ENCODE measurements around the gene BSPH1.

BSPH1 gene, protein sequence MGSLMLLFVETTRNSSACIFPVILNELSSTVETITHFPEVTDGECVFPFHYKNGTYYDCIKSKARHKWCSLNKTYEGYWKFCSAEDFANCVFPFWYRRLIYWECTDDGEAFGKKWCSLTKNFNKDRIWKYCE
- 0 reads per million in 9 experiments for total RNA-seq

GRCh38 chr19:47992070-47992469 is at the start of gene BSPH1:
BSPH1 (minus strand) TSS chr19:47992170; CDS start chr19:47992081, 89 bp downstream.
- H3K4me1 Mint-ChIP-seq (ENCODE audit: low read depth in 2 of 2): no peaks in the 10 kb centered on the region
- no peaks in the 10 kb centered on the region for H3K36me3 Mint-ChIP-seq (ENCODE audit: insufficient read depth)
- peaks cover 34 to 41% of the 10 kb centered on the region in 2 donors for H3K27me3 Mint-ChIP-seq
- H3K9me3 Mint-ChIP-seq: no peaks in the 10 kb centered on the region
- no peak for ATAC-seq (replicated peaks)
- H3K4me3 Mint-ChIP-seq: no peak within 1 kb of the TSS
- H3K27ac Mint-ChIP-seq: no peak within 1 kb of the TSS
- no peak for DNase-seq

DNA sequence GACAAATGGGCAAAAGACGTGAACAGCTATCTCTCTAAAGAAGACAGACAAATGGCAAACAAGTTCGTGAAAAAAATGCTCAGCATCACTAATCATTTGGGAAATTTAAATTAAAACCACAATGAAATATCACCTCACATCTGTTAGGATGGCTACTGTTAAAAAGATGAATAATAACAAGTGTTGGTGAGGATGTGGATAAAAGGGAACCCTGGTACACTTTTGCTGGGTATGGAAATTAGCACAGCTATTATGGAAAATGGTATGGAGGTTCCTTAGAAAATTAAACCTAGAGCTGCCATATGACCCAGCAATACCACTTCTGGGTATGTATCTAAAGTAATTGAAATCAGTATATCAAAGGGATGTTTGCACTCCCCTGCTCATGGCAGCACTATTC is 44.8 kb upstream of the BSPH1 start:
- no peak overlapping the region for H3K27ac Mint-ChIP-seq
- DNase-seq (no peak), ATAC-seq (replicated peaks) (no peak)
- no peak overlapping the region for H3K4me3 Mint-ChIP-seq
- peaks cover 59 to 72% of the 10 kb centered on the region in 2 donors for H3K27me3 Mint-ChIP-seq
- H3K9me3 Mint-ChIP-seq: peaks cover 2 to 9% of the 10 kb centered on the region in 2 donors
- H3K4me1 Mint-ChIP-seq (ENCODE audit: low read depth in 2 of 2): no peaks in the 10 kb centered on the region
- peaks cover 3% of the 10 kb centered on the region for H3K36me3 Mint-ChIP-seq (ENCODE audit: insufficient read depth)

DNA sequence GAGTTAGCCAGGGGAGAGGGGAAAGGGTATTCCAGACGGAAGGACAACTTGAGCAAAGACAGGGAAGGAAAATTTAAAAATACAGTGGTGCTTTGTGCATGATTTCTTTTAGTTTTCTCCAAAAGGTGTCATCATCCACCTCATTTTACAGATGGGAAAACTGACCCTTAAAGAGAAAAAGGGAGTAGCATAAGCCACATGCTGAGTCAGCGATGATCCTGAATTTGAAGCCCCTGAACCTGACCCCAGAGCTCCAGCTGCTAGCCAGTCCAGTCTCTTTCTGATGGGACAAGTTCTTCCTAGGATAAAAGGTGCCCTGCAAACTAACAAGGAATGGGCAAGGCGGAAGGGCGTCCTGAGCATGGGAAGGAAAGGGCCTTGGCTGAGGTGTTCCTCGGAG is 41.6 kb upstream of the BSPH1 start:
- Mint-ChIP-seq H3K27ac (no peak overlapping the region), H3K27me3 (peaks cover 38 to 50% of the 10 kb centered on the region in 2 donors), H3K4me3 (no peak overlapping the region), H3K36me3 (ENCODE audit: insufficient read depth) (peaks cover 3% of the 10 kb centered on the region), H3K9me3 (peaks cover 2 to 9% of the 10 kb centered on the region in 2 donors), H3K4me1 (ENCODE audit: low read depth in 2 of 2) (no peaks in the 10 kb centered on the region)
- ATAC-seq (replicated peaks): no peak
- no peak for DNase-seq

GRCh38 chr19:48030073-48030472 is 38.1 kb upstream of the BSPH1 start:
- Mint-ChIP-seq H3K27me3 (peaks cover 44 to 63% of the 10 kb centered on the region in 2 donors), H3K4me1 (ENCODE audit: low read depth in 2 of 2) (no peaks in the 10 kb centered on the region), H3K9me3 (no peaks in the 10 kb centered on the region), H3K27ac (no peak overlapping the region), H3K4me3 (no peak overlapping the region), H3K36me3 (ENCODE audit: insufficient read depth) (peaks cover 3% of the 10 kb centered on the region)
- ATAC-seq (replicated peaks) (no peak), DNase-seq (no peak)

DNA sequence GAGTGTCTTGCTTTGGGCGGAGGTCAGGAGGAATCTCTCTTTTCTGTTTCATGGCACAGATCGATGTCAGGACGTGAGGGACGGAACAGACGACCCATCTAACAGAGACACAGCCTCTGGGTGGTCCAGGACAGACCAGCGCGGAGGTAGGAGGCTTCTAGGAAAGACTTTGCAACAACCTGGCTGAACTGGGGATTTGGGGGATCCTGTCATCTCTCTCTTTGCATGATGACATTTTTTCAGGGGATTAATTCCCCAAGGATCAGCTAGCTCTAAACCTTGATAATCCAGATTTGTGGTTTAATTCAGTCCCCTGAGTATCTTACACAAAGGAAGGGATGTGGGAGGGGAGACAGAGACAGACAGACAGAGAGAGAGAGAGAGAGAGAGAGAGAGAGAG is 37.5 kb upstream of the BSPH1 start:
- peaks cover 47 to 68% of the 10 kb centered on the region in 2 donors for H3K27me3 Mint-ChIP-seq
- no peak for ATAC-seq (replicated peaks)
- peaks cover 3% of the 10 kb centered on the region for H3K36me3 Mint-ChIP-seq (ENCODE audit: insufficient read depth)
- H3K4me1 Mint-ChIP-seq (ENCODE audit: low read depth in 2 of 2): no peaks in the 10 kb centered on the region
- H3K27ac Mint-ChIP-seq: no peak overlapping the region
- no peaks in the 10 kb centered on the region for H3K9me3 Mint-ChIP-seq
- H3K4me3 Mint-ChIP-seq: no peak overlapping the region
- DNase-seq: no peak

DNA sequence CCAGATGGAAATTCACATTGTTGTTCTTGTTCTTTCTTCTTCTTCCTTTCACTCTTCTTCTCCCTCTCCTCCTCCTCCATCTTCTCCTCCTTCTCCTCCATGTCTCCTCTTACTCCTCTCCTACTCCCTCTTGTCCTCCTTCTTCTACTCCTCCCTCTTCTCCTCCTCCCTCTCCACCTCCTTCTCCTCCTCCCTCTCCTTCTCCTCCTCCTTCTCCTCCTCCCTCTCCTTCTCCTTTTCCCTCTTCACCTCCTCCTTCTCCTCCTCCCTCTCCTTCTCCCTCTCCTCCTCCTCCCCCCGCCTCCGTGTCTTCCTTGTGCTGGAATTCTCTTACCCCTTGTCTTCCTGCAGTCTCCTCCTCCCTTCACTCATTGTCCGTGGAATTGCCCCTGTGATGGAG is 33.5 kb upstream of the BSPH1 start:
- no peak for DNase-seq
- no peak overlapping the region for H3K27ac Mint-ChIP-seq
- H3K4me3 Mint-ChIP-seq: no peak overlapping the region
- H3K4me1 Mint-ChIP-seq (ENCODE audit: low read depth in 2 of 2): no peaks in the 10 kb centered on the region
- H3K36me3 Mint-ChIP-seq (ENCODE audit: insufficient read depth): no peaks in the 10 kb centered on the region
- no peak for ATAC-seq (replicated peaks)
- H3K9me3 Mint-ChIP-seq: no peaks in the 10 kb centered on the region
- H3K27me3 Mint-ChIP-seq: peaks cover 51 to 70% of the 10 kb centered on the region in 2 donors

GRCh38 chr19:48023518-48023917 is 31.5 kb upstream of the BSPH1 start:
- ATAC-seq (replicated peaks) (no peak), DNase-seq (no peak)
- H3K9me3 Mint-ChIP-seq: no peaks in the 10 kb centered on the region
- H3K36me3 Mint-ChIP-seq (ENCODE audit: insufficient read depth): no peaks in the 10 kb centered on the region
- no peaks in the 10 kb centered on the region for H3K4me1 Mint-ChIP-seq (ENCODE audit: low read depth in 2 of 2)
- H3K27ac Mint-ChIP-seq: no peak overlapping the region
- no peak overlapping the region for H3K4me3 Mint-ChIP-seq
- H3K27me3 Mint-ChIP-seq: peaks cover 50 to 81% of the 10 kb centered on the region in 2 donors

GRCh38 chr19:48023011-48023410 is 31.0 kb upstream of the BSPH1 start:
- H3K36me3 Mint-ChIP-seq (ENCODE audit: insufficient read depth): no peaks in the 10 kb centered on the region
- no peak overlapping the region for H3K27ac Mint-ChIP-seq
- no peaks in the 10 kb centered on the region for H3K9me3 Mint-ChIP-seq
- H3K4me1 Mint-ChIP-seq (ENCODE audit: low read depth in 2 of 2): no peaks in the 10 kb centered on the region
- DNase-seq (no peak), ATAC-seq (replicated peaks) (no peak)
- peaks cover 48 to 81% of the 10 kb centered on the region in 2 donors for H3K27me3 Mint-ChIP-seq
- no peak overlapping the region for H3K4me3 Mint-ChIP-seq

DNA sequence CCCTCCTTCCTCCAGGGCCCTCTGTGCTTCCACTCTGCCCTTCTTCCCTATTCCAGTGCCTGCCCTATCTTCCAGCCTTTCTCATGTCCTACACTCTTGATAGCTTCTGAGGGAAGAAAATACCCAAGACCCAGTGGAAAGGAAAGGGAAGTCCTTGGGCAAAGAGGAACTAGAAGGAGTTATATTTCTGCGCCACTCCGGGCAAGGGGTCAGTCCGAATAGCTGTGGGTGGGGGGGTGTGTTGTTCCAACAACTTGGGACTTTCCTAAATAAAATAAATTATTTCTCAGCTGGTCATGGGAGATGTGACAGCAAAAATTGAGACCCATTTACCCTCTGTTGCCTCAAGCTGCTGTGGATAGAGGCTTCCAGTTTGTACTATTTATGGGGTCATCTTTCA is 28.7 kb upstream of the BSPH1 start:
- Mint-ChIP-seq H3K4me1 (ENCODE audit: low read depth in 2 of 2) (no peaks in the 10 kb centered on the region), H3K27me3 (peaks cover 44 to 76% of the 10 kb centered on the region in 2 donors), H3K4me3 (no peak overlapping the region), H3K9me3 (no peaks in the 10 kb centered on the region), H3K27ac (no peak overlapping the region), H3K36me3 (ENCODE audit: insufficient read depth) (no peaks in the 10 kb centered on the region)
- DNase-seq (no peak), ATAC-seq (replicated peaks) (no peak)

- Mint-ChIP-seq H3K27ac (no peak overlapping the region), H3K27me3 (peaks cover 16 to 18% of the 10 kb centered on the region in 2 donors), H3K4me3 (no peak overlapping the region), H3K4me1 (ENCODE audit: low read depth in 2 of 2) (no peaks in the 10 kb centered on the region), H3K36me3 (ENCODE audit: insufficient read depth) (no peaks in the 10 kb centered on the region), H3K9me3 (peaks cover 0 to 1% of the 10 kb centered on the region in 2 donors)
- DNase-seq (no peak), ATAC-seq (replicated peaks) (no peak)
Observed at GRCh38 chr19:48010932-48011758, 19.2 kb upstream of the BSPH1 start.

- Mint-ChIP-seq H3K27me3 (peaks cover 40 to 46% of the 10 kb centered on the region in 2 donors), H3K4me3 (no peak overlapping the region), H3K36me3 (ENCODE audit: insufficient read depth) (no peaks in the 10 kb centered on the region), H3K4me1 (ENCODE audit: low read depth in 2 of 2) (no peaks in the 10 kb centered on the region), H3K27ac (no peak overlapping the region), H3K9me3 (peaks cover 0 to 1% of the 10 kb centered on the region in 2 donors)
- ATAC-seq (replicated peaks) (no peak), DNase-seq (no peak)
Observed at GRCh38 chr19:48006762-48007161, 14.8 kb upstream of the BSPH1 start.

DNA sequence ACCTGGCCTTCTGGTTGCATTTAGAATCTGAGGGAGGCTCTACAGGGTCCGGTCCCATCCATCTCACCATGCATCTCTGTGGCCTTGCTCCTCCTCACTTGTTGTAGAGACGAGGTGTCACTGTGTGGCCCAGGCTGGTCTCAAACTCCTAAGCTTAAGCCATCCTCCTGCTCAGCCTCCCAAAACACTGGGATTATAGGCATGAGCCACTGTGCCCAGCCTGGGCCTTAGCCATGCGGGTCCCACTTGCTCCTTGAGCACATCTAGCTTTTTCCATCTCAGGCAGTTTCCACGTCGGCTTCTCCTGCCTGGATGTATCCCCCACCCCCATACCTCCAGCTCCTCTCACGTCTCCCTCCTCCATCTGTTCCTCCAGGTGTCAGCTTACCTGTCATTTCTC is 12.3 kb upstream of the BSPH1 start:
- DNase-seq (no peak), ATAC-seq (replicated peaks) (no peak)
- H3K4me1 Mint-ChIP-seq (ENCODE audit: low read depth in 2 of 2): no peaks in the 10 kb centered on the region
- peaks cover 0 to 1% of the 10 kb centered on the region in 2 donors for H3K9me3 Mint-ChIP-seq
- H3K27ac Mint-ChIP-seq: no peak overlapping the region
- H3K36me3 Mint-ChIP-seq (ENCODE audit: insufficient read depth): no peaks in the 10 kb centered on the region
- no peak overlapping the region for H3K4me3 Mint-ChIP-seq
- peaks cover 40 to 52% of the 10 kb centered on the region in 2 donors for H3K27me3 Mint-ChIP-seq

DNA sequence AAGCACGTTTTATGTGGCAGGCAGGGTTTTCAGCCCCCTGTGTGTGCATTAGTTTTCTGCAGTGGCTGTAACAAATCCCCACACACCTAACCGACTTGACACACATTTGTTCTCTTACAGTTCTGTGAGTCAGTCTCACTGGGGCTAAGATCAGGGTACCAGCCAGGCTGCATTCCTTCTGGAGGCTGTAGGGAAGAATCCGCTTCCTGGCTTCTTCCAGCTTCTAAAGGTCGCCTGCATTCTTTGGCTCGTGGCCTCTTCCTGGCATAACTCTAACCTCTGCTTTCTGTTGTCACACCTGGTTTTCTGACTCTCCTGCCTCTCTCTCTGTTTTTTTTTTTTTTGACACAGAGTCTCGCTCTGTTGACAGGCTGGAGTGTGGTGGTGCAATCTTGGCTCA is 8.9 kb upstream of the BSPH1 start:
- DNase-seq (no peak), ATAC-seq (replicated peaks) (no peak)
- Mint-ChIP-seq H3K4me1 (ENCODE audit: low read depth in 2 of 2) (no peaks in the 10 kb centered on the region), H3K4me3 (no peak overlapping the region), H3K27me3 (peaks cover 31 to 40% of the 10 kb centered on the region in 2 donors), H3K27ac (no peak overlapping the region), H3K36me3 (ENCODE audit: insufficient read depth) (no peaks in the 10 kb centered on the region), H3K9me3 (no peaks in the 10 kb centered on the region)

GRCh38 chr19:47998800-47999199 is 6.8 kb upstream of the BSPH1 start:
- no peaks in the 10 kb centered on the region for H3K36me3 Mint-ChIP-seq (ENCODE audit: insufficient read depth)
- H3K27ac Mint-ChIP-seq: no peak overlapping the region
- H3K9me3 Mint-ChIP-seq: no peaks in the 10 kb centered on the region
- DNase-seq: no peak
- no peak for ATAC-seq (replicated peaks)
- H3K27me3 Mint-ChIP-seq: peaks cover 26 to 38% of the 10 kb centered on the region in 2 donors
- no peak overlapping the region for H3K4me3 Mint-ChIP-seq
- no peaks in the 10 kb centered on the region for H3K4me1 Mint-ChIP-seq (ENCODE audit: low read depth in 2 of 2)
